ENCODE data around the gene TNPO1.

Gene TNPO1

DNA sequence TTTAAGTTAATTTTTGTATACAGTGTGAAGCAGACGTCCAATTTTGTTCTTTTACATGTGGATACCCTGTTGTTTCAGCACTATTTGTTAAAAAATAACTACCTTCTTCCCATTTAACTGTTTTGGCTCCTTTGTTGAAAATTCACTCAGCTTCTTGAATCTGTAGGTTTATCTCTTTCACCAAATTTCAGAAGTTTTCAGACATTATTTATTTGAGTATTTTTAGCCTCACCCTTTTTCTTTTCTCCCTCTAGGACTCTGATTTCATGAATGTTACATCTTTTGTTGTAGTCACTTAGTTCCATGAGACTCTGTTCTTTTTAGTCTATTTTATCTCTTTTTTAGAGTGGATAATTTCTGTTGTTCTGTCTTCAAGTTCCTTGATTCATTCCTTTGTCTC, 4.6 kb upstream of the TNPO1 start:
- DNase-seq (ENCODE audit: insufficient read length, low spot score) (no peak), FAIRE-seq (no peak)
- TF ChIP-seq, protein P1, sequence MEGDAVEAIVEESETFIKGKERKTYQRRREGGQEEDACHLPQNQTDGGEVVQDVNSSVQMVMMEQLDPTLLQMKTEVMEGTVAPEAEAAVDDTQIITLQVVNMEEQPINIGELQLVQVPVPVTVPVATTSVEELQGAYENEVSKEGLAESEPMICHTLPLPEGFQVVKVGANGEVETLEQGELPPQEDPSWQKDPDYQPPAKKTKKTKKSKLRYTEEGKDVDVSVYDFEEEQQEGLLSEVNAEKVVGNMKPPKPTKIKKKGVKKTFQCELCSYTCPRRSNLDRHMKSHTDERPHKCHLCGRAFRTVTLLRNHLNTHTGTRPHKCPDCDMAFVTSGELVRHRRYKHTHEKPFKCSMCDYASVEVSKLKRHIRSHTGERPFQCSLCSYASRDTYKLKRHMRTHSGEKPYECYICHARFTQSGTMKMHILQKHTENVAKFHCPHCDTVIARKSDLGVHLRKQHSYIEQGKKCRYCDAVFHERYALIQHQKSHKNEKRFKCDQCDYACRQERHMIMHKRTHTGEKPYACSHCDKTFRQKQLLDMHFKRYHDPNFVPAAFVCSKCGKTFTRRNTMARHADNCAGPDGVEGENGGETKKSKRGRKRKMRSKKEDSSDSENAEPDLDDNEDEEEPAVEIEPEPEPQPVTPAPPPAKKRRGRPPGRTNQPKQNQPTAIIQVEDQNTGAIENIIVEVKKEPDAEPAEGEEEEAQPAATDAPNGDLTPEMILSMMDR (IDR thresholded peaks at IDR 0.05; ENCODE audit: insufficient read depth, missing control alignments) = no peak

DNA sequence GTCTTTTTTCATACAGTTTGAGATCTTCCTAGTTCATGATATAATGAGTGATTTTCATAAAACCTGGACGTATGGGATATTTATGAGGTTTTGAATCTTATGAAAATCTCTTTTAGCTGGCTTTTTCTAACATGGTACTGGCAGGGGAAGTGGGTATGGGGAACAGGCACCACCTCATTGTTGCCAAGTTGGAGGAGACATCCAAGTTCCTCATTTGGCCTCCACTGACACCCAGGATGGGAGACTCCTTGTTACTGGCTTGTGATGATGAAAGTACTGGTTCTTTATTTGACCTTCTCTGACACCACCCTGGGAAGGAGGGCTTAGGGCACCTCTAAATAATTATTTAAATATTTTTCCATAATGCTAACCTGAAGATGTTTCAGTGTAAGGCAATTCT, 4.0 kb upstream of the TNPO1 start:
- FAIRE-seq = no peak
- no peak for DNase-seq (ENCODE audit: insufficient read length, low spot score)
- TF ChIP-seq, protein P1 (IDR thresholded peaks at IDR 0.05; ENCODE audit: insufficient read depth, missing control alignments) = no peak

DNA sequence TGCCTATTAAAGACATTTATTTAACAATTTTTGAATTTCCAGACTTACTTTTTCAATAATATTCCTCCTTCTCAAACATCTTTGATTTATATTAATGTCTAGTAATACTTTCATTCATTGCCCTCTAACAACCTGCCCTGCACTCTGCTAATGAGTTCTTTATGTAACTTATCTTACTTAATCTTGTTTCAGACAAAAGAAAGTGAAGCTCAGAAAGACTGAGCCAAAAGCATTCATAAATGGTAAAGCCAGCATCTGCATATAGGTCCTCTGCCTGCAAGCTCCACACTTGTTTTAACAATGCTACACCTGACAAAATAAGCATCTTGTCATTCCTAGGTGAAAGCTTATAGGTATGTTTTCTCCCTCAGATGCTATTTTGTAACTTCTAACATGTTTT, 2.4 kb upstream of the TNPO1 start:
- TF ChIP-seq, protein P1 (IDR thresholded peaks at IDR 0.05; ENCODE audit: insufficient read depth, missing control alignments) = no peak

DNA sequence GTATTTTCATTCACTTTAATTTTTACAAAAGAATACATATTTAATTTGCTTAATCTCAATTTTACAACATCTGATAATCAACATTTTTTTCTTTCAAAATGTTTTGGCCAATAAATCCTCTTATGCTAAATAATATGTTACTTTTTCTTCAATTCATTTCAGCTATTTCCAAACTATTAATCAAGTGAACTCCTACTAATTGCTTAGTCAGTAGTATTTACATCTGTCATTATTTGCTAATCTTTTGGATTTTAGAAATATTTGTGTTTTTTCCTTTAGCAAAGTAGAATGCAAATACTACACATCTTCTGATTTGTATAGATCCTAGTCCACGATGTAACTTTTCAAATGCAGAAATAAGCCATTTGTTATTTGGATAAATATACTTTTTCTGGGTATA, 1.6 kb upstream of the TNPO1 start:
- FAIRE-seq (no peak), DNase-seq (ENCODE audit: insufficient read length, low spot score) (no peak)
- TF ChIP-seq, protein P1 (IDR thresholded peaks at IDR 0.05; ENCODE audit: insufficient read depth, missing control alignments) = no peak

More for the DNA sequence above, 2.4 kb upstream of the TNPO1 start:
- DNase-seq (ENCODE audit: insufficient read length, low spot score) = no peak
- FAIRE-seq = no peak

DNA sequence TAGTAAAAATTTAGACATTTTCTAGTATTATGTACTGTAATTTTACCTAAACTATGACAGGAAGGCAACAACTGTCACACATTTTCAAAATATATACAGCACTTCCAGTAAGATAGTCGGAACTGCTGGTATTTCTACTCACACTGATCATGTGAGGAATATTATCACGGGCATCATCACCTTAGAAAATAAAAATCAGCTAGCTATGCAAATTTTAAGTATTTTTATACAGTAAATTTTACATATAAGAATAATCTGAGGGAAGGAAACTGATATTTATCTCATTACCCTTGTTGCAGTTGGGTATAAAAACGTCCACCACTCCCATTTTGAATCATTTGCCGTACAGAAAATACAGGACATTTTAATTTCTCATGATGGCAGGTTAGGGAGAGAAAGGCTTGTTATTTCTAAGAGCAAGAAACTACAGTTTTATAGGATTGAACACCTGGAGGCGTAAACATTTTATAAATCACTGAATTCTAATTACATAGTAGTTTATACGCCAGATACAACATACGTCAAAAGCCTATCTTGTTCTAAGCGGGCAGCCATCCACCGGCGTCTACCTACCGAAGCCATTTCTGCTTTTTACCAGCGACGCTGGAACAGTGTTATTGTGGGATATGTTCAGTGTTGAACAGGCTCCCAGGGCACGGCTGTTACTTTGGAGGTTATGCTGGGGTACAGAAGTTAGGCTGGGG, 729 bp upstream of the TNPO1 start:
- FAIRE-seq (no peak), DNase-seq (ENCODE audit: insufficient read length, low spot score) (no peak)
- TF ChIP-seq, protein P1 (IDR thresholded peaks at IDR 0.05; ENCODE audit: insufficient read depth, missing control alignments) = no peak

DNA sequence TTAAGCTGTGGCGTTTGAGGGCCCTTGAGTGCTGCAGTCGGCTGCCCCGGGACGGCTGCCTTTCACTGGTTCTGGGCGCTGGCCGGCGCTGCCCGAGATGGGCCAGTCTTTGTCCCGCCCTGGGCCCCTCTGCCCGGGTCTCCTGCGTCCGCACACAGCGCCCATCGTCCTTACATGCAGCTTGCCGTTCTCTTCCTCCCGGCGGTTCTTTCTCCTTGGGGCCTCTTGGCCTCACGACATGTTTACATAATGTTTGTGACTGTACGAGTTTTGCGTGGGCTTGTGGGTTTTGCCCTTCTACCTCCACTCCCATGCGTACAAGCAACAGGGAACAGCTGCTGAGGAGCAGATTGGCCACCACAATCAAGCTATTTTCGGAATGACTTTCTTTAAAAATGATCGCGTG, 618 bp downstream of the TNPO1 start:
- FAIRE-seq (no peak), DNase-seq (ENCODE audit: insufficient read length, low spot score) (no peak)
- TF ChIP-seq, protein P1 (IDR thresholded peaks at IDR 0.05; ENCODE audit: insufficient read depth, missing control alignments) = no peak

DNA sequence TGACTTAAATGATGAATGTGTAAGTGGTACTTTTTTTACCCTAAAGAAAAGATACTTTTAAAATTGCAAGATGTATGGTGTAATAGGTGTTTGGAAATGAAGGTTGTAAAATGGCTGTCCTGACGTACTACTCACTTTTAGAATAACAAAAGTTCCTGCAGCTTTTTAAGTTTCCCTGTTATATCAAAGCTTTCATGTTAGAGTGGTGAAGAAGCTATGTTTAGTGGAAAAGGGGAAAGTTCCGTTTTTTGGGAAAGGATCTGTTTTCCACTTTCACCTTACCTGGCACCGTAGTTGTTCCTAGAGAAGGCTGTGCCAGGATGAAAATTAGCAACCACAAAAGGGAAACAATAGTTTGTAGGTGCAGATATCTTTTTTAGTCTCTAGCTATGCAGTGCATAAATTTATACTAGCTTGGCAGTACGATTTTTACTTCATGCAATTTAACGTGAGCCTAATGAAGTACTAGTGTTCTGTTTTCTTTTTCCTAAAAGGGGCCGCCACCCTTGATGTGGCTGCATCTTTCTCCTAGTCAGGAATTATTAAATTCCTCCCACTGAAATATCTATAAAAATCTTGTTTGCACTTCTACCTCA, 1.3 kb downstream of the TNPO1 start:
- no peak for DNase-seq (ENCODE audit: insufficient read length, low spot score)
- no peak for FAIRE-seq
- TF ChIP-seq, protein P1 (IDR thresholded peaks at IDR 0.05; ENCODE audit: insufficient read depth, missing control alignments) = no peak
